ENCODE measurements around the gene SHISA9.

The SHISA9 gene

DNA sequence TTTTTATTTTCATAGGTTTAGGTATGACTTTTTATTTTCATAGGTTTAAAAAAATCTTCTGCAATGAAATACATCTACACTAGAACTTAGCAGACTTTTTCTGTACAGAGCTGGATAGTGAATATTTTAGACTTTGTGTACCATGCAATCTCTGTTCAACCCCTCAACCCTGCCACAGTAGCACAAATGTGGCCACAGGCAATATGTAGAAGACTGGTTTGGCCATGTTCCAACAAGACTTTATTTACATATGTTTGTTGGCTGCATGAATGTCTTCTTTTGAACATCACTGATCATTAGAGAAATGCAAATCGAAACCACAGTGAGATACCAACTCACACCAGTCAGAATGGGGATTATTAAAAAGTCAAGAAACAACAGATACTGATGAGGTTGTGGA, 229.2 kb downstream of the SHISA9 start:
- DNase-seq, result no peak

DNA sequence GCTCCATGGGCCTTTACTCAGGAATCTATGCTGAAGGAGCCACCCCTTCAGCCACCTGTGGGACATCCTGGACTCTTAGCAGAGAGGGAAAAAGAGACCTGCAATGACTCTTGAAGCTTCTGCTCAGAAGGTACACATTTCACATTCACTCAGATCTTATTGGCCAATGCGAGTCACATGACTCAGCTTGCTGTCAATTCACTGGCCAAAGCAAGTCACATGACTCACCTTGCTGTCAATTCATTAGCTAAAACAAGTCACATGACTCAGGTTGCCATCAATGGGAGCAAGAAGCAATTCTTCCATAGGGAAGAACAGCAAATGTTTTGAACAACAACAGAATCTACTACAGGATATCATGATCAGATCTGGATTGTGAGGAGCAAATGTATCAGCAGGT, 233.4 kb downstream of the SHISA9 start:
- DNase-seq, result no peak

DNA sequence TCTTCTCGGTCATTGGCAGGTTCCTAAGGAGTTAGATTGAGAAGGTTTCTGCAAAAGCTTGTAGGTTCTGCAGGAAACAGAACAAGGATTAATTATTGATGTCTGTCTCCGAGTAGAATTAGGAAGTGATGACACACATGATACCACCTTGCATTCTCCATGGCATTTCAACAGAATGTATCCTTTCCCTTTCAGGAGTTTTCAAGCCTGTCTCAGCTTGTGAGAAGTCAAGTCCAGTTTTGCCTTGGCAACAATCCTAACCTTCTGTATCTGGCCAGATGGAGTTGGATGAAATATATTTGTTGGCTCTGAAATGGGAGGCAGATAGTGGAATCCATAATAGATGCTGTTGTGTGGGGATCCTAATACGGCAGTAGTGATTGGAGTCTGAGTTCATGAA, 235.5 kb downstream of the SHISA9 start:
- DNase-seq, result no peak

DNA sequence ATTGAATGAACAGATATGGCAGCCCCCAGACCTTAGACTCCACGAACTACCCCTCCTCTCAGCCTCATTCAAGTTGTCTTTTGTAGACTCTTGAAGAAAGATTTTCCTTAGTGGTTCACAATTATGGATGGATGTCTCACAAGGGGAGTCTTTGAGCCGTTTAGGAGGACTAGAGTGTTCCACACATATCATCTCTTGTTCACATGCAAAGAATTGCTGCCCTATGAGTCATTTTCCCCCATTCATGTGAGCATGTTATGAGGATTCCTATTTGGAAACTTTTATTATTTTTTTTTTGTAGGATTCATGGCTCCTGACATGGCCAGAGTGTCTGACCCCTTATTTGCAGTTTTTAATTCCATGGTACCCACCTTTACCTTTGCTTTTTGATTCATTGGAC, 237.1 kb downstream of the SHISA9 start:
- DNase-seq, result no peak

DNA sequence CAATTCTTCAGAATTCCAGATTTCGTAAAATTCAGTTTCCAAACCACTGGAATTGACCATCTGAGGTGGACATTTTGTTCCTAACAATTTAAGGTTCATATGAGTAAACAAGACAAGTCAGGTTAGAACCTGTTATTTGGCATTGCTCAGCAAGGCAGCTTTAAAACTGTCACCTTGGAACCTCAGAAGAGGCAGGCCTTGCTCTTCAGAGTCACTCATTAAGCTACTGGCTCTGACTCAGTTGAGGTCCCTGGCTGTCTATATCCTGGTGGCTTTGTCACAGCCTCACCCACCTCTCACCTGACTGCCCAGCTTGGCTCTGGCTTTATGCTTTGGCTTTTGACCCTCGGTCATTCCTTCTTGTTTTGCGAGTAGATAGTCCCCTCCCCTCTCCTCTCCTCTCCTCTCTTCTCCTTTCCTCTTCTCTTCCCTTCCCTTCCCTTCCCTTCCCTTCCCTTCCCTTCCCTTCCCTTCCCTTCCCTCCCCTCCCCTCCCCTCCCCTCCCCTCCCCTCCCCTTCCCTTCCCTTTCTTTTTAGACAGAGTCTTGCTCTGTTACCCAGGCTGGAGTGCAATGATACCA, 238.4 kb downstream of the SHISA9 start:
- no peak for DNase-seq

DNA sequence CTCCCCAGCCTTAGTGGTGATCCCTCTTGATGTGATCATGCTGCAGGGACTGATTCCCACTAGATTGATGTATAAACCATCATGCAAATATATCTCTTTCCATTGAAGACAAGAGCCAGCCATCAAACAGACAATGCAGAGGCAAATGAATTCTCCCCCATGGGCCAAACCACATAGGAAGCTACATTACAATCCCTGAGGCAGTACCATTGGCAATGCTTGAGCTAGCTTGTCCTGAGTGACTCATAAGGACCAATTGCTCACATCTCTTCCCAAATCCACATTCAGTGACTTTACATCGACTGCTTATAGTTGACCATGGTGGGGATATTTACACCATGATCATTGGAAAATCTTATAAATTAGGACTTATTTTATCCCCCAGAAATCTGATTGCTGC, 242.2 kb downstream of the SHISA9 start:
- DNase-seq, result no peak

DNA sequence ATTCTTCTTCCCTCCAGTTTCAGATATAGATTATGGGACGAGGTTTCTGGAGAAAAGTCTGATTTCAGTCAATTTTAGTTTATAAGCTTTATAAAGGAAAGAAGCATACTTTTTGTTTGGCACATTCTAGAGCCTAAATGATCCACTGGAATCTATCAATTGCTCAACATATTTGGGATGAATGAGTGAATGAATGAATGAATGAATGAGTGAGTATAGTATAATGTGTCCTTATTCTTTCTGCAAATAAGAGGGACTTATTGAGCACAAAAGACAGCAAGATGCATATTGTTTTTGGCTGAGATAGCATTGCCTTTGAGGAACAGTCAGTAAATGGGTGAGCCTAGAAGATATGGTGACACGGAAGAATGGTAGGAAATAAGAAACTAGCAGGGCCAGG, 245.4 kb downstream of the SHISA9 start:
- no peak for DNase-seq

DNA sequence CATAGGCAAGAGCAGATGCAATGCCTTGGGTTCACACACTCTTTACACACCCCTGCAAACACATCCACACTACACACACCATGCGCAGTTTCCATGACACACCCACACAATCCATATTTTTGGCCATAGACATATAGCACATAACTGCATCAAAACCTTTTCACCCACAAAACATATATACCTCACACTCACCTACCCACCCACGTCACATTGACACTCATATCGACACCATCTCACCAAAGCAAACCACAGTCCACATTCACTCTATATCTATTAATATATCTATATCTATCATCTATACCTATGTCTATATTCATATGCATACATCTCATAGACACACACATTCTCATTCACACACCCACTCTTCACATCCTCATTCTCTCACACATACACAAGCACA, 246.9 kb downstream of the SHISA9 start:
- no peak for DNase-seq

DNA sequence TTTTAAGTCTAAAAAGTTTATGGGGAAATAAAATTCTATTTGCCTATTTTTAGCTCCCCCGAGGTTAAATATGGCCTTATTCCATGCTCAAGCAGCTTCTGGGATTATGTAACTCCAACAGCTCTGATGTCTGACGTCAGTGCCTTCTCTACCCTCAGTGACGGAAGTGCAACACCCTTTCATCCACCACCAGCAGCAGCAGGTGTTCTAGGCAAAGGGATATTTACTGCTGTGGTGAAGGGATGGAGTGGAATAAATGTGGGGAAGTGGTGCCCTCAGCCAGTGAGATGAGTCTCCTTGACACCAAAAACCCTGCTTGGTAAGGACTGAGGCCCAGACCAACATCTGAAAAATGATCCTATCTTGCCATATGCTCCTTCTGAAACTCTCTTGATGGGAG, 247.4 kb downstream of the SHISA9 start:
- no peak for DNase-seq

DNA sequence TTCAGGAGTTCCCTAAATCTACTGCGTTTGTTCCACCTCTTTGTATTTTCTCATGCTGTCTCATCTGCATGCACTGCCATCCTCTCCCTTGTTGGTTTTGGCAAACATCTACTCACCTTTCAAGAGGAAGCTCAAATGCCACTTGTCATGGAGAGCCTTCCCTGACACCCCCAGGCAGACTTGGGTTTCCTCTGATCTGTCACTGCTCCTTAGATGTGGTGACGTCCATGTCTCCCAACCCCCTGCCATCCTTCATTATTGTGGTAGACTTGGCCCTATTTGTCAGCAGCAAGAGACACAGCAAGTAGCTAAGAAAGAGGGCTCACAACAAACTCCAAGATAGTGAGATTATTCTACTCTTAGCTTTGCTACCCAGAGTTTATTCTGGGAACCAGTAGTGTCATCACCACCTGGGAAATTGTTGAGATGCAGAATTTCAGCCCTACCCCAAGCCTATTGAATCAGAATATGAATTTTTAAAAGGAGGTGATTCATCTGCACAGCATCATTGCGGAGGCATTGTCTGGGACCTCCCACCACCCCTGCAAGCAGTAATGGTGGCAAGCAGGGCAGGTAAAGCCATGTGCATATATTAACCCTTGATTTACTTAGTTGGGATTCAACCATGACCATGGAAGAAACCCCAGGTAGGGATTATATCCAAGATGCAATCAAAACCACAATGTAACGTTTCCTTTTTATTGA, 248.9 kb downstream of the SHISA9 start:
- no peak for DNase-seq

DNA sequence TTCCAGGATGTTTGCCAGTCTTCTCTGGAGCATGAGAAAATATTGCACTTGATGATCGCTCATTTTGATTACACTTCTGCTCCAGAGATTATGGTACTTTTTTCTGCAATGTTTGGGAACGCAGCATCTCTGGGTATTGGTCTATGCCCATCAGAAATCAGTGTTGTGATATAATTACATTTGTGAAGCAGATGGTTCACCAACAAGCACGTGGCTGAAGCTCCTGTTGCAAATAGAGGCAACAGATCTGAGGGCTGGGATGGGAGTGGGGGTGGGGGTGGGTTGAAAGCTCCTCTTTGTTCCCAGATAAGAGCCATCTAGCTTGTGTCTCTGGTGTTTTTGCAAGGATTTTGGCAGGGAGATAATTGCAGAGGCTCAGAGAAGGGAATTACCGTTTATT, 252.3 kb downstream of the SHISA9 start:
- no peak for DNase-seq

DNA sequence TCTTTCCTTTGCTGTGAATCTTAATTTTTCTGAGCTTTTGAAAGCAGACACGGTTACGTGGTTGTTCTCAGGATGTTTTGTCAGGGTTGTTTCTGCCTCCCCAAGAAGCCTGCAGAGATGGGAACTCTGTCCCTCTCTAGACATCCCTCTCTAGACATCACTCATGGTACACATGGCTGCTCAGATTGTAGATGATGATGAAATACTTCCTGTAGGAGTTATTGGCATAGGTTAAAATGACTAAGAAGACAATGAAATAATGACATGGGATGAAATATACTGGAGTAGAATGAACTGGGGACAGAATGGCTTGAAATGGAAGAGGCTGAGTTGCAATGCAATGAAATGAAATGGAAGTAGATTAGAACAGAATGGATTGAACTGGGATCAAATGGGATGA, 253.4 kb downstream of the SHISA9 start:
- DNase-seq, result no peak

DNA sequence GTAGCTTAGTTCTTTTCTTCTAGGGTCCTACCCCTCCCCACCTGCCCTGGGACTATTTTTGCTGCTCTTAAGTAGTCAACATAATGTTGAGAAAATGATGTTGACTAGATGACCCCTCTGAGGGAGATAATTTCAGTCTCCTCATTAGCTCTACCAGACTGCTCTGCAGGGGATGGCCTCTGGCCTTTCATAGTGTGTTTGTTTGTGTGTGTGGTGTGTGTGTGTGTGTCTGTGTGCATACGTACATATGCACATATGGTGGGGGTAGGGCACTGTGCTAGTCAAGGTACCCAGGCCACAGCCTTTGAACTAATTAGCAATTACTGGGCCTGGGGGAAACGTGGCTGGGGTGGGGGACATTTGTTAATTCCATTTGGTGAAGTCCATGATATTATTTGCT, 254.0 kb downstream of the SHISA9 start:
- DNase-seq, result no peak

DNA sequence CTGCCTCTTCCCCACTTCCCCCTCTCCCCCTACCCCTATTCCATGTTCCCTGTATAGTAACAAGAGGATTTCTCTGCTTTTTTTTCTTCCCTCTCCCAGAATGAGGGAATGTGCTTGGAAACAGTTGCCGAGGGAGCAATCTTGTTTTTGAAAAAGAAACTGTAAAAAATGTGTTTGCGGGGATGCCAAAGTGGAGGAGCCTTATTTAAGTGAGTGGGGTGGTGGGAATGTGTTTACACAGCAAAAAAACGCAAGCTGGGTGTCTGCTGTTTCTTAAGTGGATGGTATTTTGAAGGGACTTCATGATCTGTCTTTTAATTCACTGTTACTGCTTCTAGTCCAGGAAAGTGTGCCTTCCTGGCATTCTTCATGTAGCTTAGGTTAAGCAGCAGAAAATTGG, 254.4 kb downstream of the SHISA9 start:
- DNase-seq, result no peak

DNA sequence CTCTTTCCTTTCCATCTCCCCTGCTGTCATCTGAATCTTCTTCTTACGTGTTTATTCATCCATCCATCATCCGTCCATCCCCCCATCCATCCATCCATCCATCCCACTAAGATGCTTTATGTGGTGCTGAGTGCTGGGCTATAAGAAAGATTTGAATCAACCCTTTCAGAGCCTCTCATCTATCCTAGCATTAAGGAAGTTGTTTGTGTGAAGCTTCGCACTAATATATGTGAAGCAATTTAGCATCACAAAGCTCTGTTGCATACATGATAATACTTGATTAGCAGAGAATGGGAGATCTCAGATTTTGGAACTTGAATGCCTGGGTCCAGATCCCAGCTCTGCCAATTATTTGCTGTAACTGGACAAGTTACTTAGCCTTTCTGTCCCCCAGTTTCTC, 255.7 kb downstream of the SHISA9 start:
- no peak for DNase-seq

DNA sequence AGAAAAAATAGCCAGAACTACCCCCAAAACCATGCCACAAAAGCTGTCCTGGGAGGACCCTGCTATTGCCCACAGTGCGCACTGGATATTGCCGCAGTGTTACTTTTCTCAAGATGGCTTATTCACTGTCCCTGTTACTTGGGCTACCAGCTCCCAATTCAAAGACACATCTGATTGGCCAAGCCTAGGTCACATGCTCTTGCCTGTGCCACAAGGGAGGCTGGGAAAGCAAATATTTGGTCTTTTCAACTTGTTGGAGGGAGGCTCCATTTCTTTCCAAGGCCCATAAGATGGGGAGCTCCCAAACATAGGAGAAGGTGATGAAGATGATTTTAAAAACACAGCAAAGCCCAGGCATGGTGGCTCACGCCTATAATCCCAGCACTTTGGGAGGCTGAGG, 257.0 kb downstream of the SHISA9 start:
- DNase-seq, result no peak

DNA sequence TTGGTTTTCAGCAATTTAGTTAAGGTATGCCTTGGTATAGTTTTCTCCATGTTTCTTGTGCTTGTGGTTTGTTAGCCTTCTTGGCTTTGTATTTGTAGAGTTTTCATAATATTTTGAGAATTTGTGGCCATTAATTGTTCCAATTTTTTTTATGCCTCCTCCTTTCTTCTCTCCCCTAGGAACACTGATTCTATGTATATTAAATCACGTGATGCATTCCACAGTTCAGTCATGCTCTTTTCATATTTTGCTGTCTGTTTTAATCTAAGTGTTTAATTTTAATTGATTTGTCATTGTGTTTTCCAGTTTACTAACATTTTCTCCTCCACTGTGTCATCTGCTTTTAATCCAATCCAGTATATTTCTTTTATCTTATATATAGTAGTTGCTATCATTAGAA, 263.6 kb downstream of the SHISA9 start:
- no peak for DNase-seq

DNA sequence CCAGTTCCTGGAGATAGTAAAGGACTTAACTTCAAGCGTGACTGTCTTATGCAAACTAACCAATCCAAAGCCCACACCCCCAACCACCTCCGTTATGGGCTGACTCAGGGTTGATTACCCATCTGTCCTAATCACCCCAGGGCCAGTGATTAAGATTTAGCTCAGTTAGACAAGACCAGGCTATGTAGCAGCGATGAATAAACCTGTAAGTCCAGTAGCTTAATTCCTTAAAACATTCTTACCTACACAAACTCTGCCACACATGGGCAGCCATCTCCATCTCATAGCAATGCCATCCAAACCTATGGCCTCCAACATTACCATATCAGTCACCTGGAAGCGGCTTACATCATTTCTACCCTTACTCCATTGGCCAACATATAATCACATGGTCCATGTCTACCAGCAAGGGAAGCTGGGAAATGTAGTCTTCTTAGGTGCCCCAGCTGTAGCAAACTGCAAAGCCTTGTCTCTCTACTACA, 266.7 kb downstream of the SHISA9 start:
- no peak for DNase-seq

DNA sequence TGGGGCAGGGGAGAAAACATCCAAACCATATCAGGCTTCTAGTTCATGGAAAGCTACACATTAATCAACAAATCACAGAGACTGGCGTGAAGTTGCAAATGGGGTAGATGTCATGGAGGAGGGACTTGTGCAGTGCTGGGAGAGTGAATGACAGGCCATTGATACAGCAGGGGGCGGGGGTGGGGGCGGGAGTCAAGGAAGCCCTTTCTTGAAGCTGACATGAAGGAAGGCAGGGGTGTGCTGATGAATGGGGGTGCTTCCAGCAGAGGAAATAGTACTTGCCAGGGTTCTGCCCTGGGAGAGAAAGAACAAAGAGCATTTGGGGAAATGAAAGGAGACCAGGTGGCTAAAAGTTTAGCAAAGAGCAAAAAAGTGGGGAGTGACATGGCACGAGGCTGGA, 269.9 kb downstream of the SHISA9 start:
- DNase-seq, result no peak

DNA sequence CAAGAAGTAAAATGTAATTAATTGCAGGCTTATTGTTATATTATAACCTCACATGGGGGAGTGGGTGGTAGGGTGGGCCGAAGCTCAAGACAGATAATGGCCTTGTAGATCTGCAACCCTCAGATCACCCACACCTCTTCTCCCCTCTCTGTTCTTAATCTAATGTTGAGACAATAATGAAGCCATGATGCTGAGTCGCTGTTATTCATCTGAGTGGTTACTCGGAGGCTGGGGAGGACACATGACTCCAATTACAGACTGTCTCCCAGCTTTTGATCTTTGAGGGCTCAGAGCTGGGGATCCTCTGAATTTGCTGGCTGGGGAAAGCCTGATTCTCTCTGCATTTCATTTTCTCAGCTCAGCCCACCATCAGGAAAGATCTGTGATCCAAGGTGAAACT, 275.3 kb downstream of the SHISA9 start:
- DNase-seq, result no peak

DNA sequence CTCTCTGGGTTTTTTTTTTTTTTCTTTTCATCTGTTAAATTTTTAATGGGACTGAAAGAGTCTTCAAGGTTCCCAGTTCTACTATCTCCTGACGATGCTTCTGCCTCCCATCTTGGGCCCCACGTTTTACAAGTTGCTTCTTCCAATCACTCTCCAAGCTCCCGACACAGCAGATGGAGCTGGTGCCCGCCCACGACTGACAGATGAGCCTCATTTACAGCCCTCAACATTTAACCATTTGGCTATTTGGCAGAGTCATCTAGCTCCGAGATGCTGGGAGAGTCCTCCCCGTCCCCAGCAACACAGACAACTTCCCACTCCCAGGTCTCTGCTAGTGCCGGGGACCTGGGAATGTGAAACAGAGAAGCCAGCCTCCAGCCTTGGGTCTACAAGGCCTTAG, 276.9 kb downstream of the SHISA9 start:
- DNase-seq, result no peak

DNA sequence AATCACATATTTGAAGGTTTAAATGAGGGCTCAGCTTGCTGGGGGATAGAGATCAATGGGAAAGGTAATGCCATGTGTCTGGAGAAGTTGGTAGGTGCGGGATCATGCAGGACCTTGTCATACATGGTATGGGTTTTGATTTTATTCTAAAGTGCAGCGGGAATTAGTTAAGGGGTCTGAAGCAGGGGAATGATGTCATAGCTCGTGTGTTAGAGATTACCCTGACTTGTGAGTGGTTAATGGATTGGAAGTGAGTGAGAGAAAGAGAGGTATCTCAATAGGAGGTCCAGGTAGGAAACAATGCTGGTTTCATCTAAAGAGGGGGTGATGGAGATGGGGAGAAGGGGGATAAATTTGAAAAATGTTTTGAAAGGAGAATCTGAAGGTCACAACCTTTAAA, 280.0 kb downstream of the SHISA9 start:
- DNase-seq, result no peak

DNA sequence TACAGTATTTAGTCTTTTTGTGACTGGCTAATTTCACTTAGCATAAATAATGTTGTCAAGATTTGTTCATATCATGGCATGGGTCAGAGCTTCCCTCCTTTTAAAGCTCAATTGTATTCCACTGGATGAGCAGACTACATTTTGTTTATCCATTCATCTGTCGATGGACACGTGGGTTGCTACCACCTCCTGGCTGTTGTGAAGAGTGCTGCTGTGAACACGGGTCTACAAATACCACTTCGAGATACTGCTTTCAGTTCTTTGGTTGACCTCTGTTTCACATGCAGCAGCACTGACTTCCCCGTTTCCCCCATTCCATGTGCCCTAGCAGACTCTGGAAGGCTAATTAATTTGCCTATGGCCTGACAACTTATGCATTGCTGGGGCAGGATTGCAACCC, 285.4 kb downstream of the SHISA9 start:
- DNase-seq, result no peak

DNA sequence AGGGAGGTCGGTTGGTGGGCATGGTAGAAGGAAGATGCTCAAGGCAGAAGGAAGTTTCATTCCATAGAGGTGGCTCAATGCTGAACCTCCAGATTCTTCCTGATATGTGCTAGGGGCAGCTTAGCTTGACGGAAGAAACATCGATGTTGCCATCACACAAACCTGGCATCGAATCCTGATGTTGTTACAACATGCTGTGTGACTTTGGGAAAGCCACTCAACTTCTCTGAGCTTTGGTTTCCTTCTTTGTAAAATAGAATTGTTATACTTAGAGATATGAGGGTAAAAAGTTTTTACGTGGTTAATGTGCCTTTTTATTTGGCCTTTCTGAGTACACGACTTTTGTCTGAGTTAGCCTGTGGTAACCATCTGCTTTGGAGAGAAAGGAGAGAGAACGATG, 287.9 kb downstream of the SHISA9 start:
- DNase-seq, result no peak

DNA sequence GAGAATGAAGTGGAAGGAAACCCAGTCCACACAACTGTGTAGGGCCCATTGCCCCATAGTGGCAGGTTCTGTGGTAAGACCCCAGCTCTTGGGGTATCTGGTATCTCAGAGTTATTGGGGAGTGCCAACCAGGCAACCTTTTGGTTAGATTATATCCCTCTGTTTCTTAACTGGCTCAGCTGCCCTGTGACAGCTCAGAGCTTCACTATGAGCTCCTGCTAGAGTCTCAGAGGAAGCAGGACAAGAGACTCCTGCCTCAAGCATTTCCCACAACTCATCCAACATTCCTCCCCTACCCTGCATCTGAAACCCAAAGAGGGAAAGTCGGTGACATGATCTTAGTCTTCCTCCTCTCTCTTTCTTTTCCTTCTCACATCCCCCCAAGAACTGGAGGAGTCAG, 292.3 kb downstream of the SHISA9 start:
- DNase-seq, result no peak

All from CD4-positive, alpha-beta T cell treated with Interleukin-17A for 4 hours (primary cell).